HG03135 (cell line): ENCODE data around the gene LRP1.

Experiments
- ATAC-seq: cut with Tn5 transposase; IDR thresholded peaks from one replicate; pipeline ENCODE4 v1.9.1; 2021; ENCODE audit warnings: mild to moderate bottlenecking, moderate library complexity; ENCODE audit not compliant: unreplicated experiment

Gene LRP1

DNA sequence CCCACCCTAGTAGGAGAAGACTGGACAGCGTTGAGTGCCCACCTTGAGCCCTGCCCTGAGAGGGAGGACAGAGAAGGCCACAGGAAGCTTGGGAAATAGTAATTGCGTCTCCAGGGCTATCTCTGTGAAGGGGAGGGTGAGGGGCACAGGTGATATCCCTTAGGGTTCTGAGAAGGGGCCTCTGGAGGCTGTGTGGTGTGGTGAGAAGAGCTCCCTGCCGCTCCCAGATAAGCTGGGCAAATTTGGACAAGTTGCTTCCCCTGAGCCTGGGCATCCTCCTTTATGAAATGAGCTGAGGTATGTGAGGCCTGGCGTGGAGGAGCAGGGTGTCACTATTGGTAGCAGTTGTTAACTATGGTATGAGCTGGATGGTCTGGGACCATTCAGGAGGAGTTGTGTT lies 42.6 kb downstream of the LRP1 start:
- ATAC-seq: no peak

DNA sequence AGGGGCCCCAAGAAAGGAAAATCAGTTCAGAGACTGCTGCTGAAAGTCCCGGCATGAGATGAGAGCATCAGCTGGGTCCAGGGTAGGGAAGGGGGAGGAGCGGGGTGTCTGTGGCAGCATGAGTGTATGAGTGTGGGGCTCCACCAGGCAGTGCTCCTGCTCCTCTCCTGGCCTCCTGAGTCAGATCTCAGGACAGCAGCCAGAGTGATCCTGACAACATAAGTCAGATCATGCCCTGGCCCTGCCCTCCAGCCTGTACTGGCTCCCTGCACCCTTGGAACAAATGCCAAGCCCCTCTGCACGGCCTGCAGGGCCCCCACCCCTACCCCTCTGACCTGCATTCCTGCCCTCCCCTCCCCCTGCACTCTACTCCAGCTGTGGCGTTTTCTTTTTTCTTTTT lies 43.4 kb downstream of the LRP1 start:
- no peak for ATAC-seq

DNA sequence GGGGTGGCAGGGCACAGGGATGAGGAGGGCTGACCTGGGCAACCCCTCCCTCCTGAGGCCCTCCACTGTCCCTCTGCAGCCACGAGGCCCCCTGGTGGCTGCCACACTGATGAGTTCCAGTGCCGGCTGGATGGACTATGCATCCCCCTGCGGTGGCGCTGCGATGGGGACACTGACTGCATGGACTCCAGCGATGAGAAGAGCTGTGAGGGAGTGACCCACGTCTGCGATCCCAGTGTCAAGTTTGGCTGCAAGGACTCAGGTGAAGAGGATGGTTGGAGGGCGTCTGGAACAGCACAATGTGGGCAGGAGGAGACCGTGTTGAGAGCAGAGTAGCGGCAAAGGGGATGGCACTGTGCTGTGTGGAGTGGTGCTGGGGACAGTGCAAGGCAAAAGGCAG lies 44.8 kb downstream of the LRP1 start:
- ATAC-seq: no peak

- ATAC-seq: no peak
These were observed 45.4 kb downstream of the LRP1 start for GRCh38 chr12:57173683-57174082.

DNA sequence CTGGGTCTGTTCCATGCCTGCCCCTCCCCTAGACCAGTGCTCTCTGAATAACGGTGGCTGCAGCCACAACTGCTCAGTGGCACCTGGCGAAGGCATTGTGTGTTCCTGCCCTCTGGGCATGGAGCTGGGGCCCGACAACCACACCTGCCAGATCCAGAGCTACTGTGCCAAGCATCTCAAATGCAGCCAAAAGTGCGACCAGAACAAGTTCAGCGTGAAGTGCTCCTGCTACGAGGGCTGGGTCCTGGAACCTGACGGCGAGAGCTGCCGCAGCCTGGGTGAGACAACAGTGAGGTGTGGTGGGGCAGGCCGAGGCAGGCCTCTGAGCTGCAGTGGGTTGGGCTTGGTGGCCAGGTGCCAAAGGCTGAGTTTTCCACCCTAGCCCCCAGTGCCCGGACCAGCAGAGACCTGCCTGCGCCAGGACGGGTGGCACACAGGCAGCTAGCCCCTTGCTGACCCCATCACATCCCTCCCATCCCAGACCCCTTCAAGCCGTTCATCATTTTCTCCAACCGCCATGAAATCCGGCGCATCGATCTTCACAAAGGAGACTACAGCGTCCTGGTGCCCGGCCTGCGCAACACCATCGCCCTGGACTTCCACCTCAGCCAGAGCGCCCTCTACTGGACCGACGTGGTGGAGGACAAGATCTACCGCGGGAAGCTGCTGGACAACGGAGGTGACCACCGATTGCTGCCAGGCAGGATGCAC lies 47.3 kb downstream of the LRP1 start:
- no peak for ATAC-seq

GRCh38 chr12:57176139-57176477 lies 47.8 kb downstream of the LRP1 start:
- ATAC-seq: no peak

- no peak for ATAC-seq
These were observed 48.6 kb downstream of the LRP1 start for GRCh38 chr12:57176846-57177245.

DNA sequence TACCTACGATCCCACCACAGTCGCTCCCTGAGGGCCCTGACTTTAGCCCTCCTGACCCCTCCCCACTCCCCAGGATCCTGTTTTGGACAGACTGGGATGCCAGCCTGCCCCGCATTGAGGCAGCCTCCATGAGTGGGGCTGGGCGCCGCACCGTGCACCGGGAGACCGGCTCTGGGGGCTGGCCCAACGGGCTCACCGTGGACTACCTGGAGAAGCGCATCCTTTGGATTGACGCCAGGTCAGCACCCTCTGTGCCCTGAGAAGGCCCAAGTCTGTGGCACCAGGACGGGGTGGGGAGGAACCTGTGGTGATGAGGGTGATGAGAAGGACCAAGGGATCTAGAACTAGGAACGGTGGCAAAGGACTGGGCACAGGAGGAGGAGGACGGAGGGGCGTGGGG lies 49.1 kb downstream of the LRP1 start:
- ATAC-seq: no peak

DNA sequence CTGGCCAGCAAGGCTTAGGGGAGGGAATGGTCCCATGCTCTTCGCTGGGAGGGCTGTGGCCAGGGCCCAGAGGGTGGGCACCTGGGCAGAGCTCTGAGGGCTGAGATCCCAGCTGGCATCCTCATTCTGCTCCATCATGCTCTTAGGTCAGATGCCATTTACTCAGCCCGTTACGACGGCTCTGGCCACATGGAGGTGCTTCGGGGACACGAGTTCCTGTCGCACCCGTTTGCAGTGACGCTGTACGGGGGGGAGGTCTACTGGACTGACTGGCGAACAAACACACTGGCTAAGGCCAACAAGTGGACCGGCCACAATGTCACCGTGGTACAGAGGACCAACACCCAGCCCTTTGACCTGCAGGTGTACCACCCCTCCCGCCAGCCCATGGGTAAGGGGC lies 49.9 kb downstream of the LRP1 start:
- ATAC-seq: no peak

- ATAC-seq: no peak
These were observed 51.2 kb downstream of the LRP1 start for GRCh38 chr12:57179331-57180086.

GRCh38 chr12:57180321-57180989 lies 52.2 kb downstream of the LRP1 start:
- ATAC-seq: no peak

GRCh38 chr12:57181072-57181471 lies 52.8 kb downstream of the LRP1 start:
- ATAC-seq: no peak

GRCh38 chr12:57181561-57182155 lies 53.4 kb downstream of the LRP1 start:
- no peak for ATAC-seq

- peak; percentile 76 for ATAC-seq
These were observed 54.8 kb downstream of the LRP1 start for GRCh38 chr12:57182918-57183575.

DNA sequence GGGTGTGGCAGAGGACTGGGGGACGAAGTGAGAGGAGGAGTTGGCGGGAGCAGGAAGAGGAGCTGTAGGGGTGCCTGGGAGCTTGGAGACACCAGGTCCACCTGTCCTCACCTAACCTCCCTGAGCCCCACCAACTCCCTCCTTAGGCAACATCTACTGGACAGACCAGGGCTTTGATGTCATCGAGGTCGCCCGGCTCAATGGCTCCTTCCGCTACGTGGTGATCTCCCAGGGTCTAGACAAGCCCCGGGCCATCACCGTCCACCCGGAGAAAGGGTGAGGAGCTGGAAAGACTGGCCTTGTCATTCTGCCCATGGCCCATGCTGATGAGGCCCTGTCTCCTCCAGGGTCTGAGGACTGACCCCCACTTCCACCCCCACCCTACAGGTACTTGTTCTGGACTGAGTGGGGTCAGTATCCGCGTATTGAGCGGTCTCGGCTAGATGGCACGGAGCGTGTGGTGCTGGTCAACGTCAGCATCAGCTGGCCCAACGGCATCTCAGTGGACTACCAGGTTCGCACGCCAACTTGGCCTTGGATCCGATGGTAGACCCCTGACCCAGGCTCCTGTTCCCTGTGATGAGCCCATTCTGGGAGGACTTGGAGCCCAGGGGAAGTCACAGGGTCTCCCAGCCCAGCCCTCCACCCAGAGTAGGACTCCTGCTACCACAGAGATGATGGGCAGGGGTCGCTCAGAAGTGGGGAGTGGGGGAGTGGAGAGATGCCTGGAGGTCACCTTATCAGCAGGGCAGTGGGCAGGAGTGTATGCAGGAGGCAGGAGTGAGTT lies 55.8 kb downstream of the LRP1 start:
- ATAC-seq: no peak

DNA sequence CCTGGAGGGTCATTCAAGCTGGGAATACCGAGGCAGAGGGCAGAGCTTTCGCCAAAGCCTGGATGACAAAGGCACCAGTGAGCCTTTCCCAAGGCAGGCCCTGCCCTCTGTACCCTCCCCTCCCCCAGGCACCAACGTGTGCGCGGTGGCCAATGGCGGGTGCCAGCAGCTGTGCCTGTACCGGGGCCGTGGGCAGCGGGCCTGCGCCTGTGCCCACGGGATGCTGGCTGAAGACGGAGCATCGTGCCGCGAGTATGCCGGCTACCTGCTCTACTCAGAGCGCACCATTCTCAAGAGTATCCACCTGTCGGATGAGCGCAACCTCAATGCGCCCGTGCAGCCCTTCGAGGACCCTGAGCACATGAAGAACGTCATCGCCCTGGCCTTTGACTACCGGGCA lies 57.1 kb downstream of the LRP1 start:
- no peak for ATAC-seq

DNA sequence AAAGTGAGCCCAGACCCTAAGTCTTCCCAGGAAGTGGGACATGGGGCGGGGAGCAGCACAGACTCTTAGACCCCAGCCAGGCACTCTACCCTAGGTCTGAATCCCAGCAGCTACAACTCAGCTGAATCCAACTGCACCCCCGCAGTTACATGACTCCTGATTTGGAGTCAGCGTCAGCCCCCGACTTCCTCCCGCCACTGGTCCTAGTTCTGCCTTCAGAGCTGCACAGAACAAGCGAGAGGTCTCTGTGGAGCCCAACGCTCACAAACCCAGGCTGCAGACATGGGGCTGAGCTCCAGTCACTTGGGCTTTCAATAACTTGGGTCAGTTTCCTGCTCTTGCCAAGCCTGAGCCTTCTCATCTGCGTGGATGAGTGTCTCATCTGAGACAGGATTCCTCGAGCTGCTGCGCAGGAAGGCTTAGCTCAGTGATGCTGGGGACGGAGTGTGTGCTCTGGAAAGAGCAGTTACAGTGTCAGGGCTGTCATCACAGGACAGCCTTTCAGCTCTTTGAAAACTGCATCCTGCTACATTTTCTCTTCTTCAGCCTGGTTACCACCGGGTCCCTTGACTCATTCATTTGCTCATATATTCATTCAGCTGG lies 57.7 kb downstream of the LRP1 start:
- no peak for ATAC-seq

DNA sequence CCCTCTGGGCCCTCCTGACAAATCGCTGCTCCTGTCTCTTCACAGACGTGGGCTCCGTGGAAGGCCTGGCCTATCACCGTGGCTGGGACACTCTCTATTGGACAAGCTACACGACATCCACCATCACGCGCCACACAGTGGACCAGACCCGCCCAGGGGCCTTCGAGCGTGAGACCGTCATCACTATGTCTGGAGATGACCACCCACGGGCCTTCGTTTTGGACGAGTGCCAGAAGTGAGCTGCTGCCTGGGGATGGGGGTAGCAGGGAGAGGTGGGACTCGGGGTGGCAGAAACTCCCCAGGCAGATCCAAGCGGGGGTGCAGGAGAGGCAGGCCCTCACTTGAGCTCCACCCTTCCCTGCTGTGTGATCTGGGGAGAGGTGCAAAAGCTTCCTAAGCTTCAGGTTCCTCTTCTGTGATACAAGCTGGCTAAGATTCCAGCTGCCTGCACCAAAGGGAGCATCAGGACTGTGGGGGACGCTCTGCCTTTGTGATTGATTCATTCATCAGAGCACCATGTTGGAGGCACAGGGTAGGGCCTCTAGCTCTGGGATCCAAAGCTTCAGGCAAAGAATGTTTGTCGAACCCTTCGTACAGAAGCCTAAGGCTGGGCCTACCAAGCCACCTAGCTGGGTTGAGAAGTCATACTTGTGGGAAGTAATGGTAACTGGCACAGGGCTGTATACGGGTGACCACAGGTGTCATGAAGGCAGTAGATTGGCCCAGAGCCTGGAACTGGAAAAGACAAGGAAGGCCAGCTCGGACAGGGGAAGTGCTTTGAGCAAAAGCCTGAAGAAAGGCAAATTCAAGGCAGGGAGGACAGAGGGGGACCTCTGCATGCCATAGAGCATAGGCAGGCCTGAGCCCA lies 59.2 kb downstream of the LRP1 start:
- ATAC-seq: no peak

- no peak for ATAC-seq
These were observed 59.8 kb downstream of the LRP1 start for GRCh38 chr12:57188090-57188425.
